LNCaP clone FGC (cell line): ENCODE measurements around the gene TM4SF4.

Experiments
- DNase-seq: peaks from one replicate; pipeline ENCODE4 v3.0.0-alpha.2; 2011; ENCODE audit warnings: low read depth
- H3K4me3 ChIP-seq: 2 replicates; pipeline ENCODE4 v1.5.1; 2011; ENCODE audit warnings: mild to moderate bottlenecking, low read depth, low read length, control low read depth
- TF ChIP-seq, protein P1 (sequence below): IDR thresholded peaks from 2 replicates; pipeline ENCODE4 v1.5.1; 2012; ENCODE audit warnings: mild to moderate bottlenecking; ENCODE audit not compliant: control insufficient read depth, insufficient read depth; ENCODE audit errors: extremely low read depth

TM4SF4 gene

DNA sequence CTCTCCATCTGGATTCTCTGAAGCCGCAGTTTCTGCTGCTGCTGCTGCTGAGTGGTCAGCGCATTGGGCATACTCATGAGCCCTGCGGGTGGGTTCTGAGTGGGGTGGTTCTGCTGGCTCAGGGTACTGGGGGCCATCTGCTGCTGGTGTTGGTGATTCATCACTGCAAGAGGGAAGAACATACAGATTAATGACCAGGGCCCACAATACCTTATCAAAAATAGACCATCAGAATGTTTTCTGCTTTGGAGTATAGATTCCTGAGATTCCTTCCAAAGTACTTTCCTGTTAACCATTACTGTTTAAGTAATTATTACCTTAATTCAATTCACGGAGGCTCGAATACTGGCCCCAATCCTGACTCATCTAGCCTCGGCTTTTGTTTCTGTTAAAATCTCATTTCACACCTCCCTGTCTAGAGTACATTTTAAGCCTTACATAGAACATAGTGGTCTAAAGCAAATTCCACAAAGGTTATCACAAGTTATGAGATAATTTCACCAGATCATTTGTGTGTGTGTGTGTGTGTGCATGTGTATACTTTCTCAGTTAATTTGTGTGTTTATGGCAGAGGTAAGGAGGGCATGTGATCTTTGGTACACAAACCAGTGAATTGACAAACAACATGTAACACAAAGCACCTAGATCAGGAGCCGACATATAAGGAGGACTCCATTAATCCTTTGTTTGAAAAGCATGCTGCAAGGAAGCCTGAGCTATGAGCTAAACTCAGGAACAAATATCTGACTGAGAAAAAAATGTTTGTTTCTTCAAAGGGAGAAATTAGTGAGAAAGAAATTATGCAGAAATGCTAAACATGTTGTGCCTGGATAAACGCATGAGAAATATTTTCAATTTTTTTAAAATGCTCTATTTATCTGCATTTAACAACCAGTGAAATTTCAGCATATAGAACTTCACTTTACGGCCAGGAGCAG lies 68.1 kb downstream of the TM4SF4 start:
- no peak overlapping the region for H3K4me3 ChIP-seq
- TF ChIP-seq, protein P1, sequence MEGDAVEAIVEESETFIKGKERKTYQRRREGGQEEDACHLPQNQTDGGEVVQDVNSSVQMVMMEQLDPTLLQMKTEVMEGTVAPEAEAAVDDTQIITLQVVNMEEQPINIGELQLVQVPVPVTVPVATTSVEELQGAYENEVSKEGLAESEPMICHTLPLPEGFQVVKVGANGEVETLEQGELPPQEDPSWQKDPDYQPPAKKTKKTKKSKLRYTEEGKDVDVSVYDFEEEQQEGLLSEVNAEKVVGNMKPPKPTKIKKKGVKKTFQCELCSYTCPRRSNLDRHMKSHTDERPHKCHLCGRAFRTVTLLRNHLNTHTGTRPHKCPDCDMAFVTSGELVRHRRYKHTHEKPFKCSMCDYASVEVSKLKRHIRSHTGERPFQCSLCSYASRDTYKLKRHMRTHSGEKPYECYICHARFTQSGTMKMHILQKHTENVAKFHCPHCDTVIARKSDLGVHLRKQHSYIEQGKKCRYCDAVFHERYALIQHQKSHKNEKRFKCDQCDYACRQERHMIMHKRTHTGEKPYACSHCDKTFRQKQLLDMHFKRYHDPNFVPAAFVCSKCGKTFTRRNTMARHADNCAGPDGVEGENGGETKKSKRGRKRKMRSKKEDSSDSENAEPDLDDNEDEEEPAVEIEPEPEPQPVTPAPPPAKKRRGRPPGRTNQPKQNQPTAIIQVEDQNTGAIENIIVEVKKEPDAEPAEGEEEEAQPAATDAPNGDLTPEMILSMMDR: no peak
- peak; percentile 87 for DNase-seq

DNA sequence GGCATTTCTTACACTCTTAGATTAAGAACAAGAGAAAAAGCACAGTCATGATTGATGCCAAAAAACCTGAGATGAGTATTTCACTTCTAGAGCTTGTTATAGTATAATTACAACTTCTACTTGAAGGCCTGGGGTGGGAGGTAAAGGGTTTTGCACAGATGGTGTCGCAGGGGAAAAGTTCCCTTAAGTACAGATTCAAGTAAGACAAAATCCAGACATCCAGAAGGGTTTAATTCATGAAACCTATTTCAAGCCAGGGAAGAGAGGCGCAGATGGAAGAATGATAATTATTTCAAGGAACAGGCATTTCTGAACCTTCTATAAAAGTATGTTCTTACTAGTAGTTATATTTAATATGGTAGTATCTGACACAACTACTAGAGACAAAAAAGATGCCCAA lies 70.6 kb downstream of the TM4SF4 start:
- no peak for DNase-seq
- no peak overlapping the region for H3K4me3 ChIP-seq
- TF ChIP-seq, protein P1: no peak

DNA sequence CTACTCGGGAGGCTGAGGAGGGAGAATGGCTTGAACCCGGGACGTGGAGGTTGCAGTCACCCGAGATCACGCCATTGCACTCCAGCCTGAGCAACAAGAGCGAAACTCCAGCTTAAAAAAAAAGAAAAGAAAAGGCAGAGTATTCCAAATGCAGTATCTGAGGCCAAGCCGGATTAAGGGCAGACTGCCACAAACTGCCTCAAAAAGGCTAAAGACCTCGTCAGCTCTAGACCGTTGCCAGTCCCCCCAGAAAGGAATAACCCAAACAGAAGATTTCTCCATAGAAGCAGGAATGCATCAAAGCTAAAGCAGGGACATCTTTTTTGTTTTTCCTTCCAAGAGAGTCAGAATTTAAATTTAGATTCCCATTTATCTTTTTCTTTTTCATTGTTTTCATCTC lies 72.9 kb downstream of the TM4SF4 start:
- TF ChIP-seq, protein P1: no peak
- no peak for DNase-seq
- no peak overlapping the region for H3K4me3 ChIP-seq

DNA sequence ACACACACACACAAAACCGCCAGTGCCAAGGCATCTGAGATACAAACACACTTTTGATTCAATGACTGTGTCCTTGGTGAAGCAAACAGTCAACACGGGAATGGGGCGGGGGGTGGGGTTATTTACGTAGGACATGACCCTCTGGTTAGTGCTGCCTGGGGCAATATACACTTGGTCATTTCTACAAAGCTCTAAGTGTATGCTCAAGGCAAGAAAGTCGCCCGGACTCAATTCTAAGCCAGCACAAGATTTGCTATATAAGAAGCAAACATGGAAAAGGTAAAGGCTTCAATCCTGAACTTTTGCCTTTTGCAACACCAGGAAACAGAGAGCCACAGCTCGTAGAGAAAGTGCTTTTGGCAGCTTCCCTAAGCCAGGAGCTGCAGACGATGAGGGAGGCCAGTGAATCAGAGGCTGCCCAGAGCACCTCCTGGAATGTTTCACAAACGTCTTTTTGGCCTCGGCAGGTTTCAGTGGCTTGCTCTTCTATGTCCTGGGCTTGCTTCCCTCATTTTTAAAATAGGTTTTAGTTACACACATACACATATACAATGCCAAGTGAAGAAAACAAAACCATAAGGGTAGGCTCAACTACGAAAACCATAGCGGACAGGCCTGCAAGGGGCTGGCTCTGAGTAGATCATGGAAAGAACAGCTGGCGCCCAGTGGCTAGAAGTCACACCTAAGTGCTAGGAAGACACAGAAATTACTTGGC lies 73.6 kb downstream of the TM4SF4 start:
- DNase-seq: no peak
- no peak overlapping the region for H3K4me3 ChIP-seq
- TF ChIP-seq, protein P1: no peak

DNA sequence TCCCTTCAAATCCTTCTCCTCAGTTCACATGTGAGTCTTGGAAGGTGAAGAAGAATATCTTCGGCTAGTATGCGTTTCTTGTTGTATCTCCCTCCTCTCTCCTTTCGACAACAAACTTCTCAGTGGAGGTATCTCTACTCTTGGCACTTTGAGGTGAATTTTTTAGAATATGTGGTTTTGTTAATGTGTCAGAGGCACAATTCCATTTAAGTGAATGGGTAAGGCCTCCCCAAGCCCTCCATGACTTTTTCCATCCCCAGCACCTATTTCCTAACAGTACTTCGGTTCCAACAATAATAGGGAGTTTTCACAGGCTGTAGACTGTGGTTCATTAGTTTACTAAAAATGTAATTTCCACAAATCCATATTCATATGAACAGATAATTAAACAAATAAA lies 74.2 kb downstream of the TM4SF4 start:
- TF ChIP-seq, protein P1: no peak
- H3K4me3 ChIP-seq: no peak overlapping the region
- DNase-seq: no peak

DNA sequence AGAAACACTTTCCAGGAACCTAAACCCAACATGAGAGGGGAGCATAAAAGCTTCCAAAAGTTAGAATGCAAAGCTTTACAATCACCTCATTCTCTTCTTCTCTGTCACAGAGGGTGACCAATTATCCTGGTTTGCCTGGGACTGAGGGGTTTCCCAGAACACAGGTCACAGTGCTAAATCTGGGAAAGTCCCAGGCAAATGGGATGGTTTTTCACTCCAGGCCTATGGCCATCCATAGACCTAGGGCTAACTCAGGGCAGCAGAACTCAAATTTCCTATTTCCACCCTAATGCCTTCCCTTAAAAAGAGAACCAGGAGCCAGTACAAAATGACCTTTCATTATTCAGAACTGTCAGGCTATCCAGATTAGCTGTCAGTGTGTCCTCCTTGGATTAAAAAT lies 77.0 kb downstream of the TM4SF4 start:
- TF ChIP-seq, protein P1: no peak
- no peak overlapping the region for H3K4me3 ChIP-seq
- DNase-seq: no peak
